ENCODE results near the gene C1S.
"Not testable (repeated sequence)": the region's sequence is repeated elsewhere in the genome, so short reads cannot be mapped to it uniquely, and the experiment has no call there.

The C1S gene

DNA sequence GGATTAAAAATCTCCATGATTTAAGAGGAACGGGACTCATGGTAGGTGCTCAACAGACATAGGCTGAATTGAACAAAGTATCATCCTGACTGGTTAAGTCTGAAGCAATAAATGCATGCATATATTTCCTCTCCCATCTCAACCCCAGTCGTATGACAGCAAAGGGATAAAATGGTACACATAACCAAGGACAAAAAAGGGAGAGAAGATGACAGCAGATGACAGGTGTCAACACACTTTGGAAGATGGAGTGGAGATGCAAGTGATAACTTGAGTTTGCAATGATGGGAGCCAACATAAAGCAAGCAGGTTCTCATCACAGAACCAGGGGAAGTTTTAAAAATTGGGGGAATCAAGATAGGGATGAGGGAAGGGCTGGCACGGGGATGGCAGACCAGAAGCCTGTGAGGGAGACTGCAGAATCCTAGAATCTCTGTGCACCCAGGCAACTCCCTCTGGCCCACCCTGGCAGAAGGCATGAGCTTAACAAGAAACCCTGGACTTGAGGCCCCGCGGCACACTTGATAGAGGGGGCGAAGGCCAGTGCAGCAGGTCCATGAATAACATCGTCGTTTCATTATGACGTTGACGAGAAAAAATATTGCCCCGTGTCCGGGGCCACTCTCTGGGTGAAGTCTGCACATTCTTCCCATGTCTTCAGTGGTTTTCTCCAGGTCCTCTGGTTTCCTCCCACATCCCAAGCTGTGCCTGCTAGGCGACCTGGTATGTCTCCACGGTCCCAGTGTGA, 43.5 kb downstream of the C1S start:
- in situ Hi-C loops (cut with HindIII; ENCODE audit: low sequenced_read_pairs), result no loop called here
- H3K4me3 ChIP-seq (ENCODE audit: low read depth, low read length), result no peak overlapping the region
- DNase-seq (ENCODE audit: low read depth), result no peak
- TF ChIP-seq CTCF (IDR thresholded peaks at IDR 0.05; ENCODE audit: low read depth, low read length, missing control alignments), result no peak

DNA sequence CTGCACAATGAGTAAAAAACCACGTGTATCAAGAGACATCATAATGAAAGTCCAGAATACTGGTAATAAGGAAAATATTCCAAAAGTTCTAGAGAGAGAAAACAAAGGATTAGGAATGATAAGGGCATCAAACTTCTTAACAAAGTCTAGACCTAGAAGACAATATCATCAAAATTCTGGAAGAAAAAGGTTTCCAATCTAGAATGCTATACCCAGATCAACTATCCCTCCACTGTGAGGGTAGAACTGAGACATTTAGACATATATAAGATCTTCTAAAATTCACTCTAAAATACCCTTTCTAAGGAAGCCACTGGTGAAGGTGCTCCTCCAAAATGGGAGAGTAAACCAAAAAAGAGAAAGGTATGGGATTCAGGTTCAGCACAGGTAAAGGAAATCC, 45.6 kb downstream of the C1S start:
- no peak for TF ChIP-seq CTCF (IDR thresholded peaks at IDR 0.05; ENCODE audit: low read depth, low read length, missing control alignments)
- DNase-seq (ENCODE audit: low read depth), result no peak
- no peak overlapping the region for H3K4me3 ChIP-seq (ENCODE audit: low read depth, low read length)
- in situ Hi-C loops (cut with HindIII; ENCODE audit: low sequenced_read_pairs), result loop anchor here (5.0 kb wide), 1 partner anchor 49 kb away; no protein-coding TSS in a partner anchor

- DNase-seq (ENCODE audit: low read depth); H3K4me3 ChIP-seq (ENCODE audit: low read depth, low read length): not testable (repeated sequence)
- in situ Hi-C loops (cut with HindIII; ENCODE audit: low sequenced_read_pairs), result loop anchor here (5.0 kb wide), 1 partner anchor 50 kb away; no protein-coding TSS in a partner anchor
These were observed 46.7 kb downstream of the C1S start for GRCh38 chr12:7107181-7107580.

GRCh38 chr12:7107636-7108002, 47.1 kb downstream of the C1S start:
- TF ChIP-seq CTCF (IDR thresholded peaks at IDR 0.05; ENCODE audit: low read depth, low read length, missing control alignments), result no peak
- no peak for DNase-seq (ENCODE audit: low read depth)
- in situ Hi-C loops (cut with HindIII; ENCODE audit: low sequenced_read_pairs), result loop anchor here (5.0 kb wide), 1 partner anchor 50 kb away; no protein-coding TSS in a partner anchor
- peak overlapping the region; percentile 61 for H3K4me3 ChIP-seq (ENCODE audit: low read depth, low read length)

DNA sequence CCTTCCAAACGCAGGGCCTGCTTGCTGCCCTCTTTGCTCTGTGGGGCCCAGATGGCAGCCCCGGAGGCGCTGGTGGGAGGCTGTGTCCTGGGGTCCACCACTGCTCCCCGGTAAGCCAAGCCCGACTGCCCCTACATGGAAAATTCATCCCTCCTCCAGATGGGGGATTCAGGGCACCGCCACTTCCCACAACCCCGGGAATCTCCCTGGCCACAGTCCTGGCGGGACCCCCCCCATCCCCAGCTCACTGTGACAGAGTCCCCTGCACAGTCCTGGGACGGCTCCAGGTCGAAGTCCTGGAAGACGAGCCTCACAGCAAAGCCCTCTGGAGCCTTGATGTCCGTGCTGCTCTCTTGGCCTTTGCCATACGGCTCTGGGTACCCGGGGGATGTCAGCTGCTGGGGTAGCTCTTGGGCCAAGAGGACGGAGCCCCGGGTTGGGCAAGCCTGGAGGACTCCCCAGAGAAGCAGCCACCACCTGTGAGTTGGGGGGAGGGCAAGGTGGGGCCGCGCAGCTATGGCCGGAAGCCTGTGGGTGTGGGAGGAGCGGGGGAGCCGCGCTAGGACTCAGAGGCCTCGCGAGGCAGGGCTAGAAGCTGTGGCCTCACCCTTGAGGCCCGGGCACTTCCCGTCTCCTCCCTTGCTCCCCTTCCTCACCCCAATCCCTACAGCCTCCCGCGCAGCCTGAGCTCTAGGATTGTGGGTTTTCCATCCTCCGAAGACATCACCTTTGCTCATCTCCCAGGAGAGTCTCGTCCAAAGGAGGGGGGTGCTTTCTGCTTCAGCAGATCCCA, 47.7 kb downstream of the C1S start:
- DNase-seq (ENCODE audit: low read depth), result no peak
- peak overlapping the region; percentile 61 for H3K4me3 ChIP-seq (ENCODE audit: low read depth, low read length)
- in situ Hi-C loops (cut with HindIII; ENCODE audit: low sequenced_read_pairs), result loop anchor here (5.0 kb wide), 1 partner anchor 51 kb away; no protein-coding TSS in a partner anchor
- TF ChIP-seq CTCF (IDR thresholded peaks at IDR 0.05; ENCODE audit: low read depth, low read length, missing control alignments), result no peak

- peak; percentile 57 for DNase-seq (ENCODE audit: low read depth)
- in situ Hi-C loops (cut with HindIII; ENCODE audit: low sequenced_read_pairs), result loop anchor here (5.0 kb wide), 1 partner anchor 52 kb away; no protein-coding TSS in a partner anchor
- TF ChIP-seq CTCF (IDR thresholded peaks at IDR 0.05; ENCODE audit: low read depth, low read length, missing control alignments), result peak; percentile 99
- H3K4me3 ChIP-seq (ENCODE audit: low read depth, low read length), result peak within 1 kb of the TSS; percentile 61
These were observed 48.5 kb downstream of the C1S start, which contains the start of gene C1RL for GRCh38 chr12:7108796-7109571. Gene C1RL (minus strand): TSS chr12:7109214. CDS start chr12:7109180, 34 bp downstream.

Measured in astrocyte of the cerebellum (primary cell).